ENCODE results near the gene IL27RA.

GRCh38 chr19:14056741-14057356, 25.3 kb downstream of the IL27RA start:
- TF ChIP-seq CTCF (conservative IDR thresholded peaks at IDR 0.05; ENCODE audit: low read length) (no peak), EZH2phosphoT487 (IDR thresholded peaks at IDR 0.05; ENCODE audit: borderline replicate concordance) (no peak)
